ENCODE results near the gene PLPPR1.

- no peak for TF ChIP-seq CTCF (conservative IDR thresholded peaks at IDR 0.05)
- TF ChIP-seq ZFX (IDR thresholded peaks at IDR 0.05) = no peak
These were observed 246.6 kb downstream of the PLPPR1 start for GRCh38 chr9:101274971-101275768.
